Subcutaneous abdominal adipose tissue (tissue), 5 donors: ENCODE data around the gene PGAM5.
"Not testable (repeated sequence)": the region's sequence is repeated elsewhere in the genome, so short reads cannot be mapped to it uniquely, and the experiment has no call there.

Experiments
- H3K27ac ChIP-seq: one replicate; pipeline ENCODE4 v1.7.0; 2013; ENCODE audit warnings: low read depth, mild to moderate bottlenecking, inconsistent platforms, low read length, moderate library complexity
- H3K27me3 ChIP-seq, 5 donors: one replicate each; pipeline ENCODE4 v1.7.0; 2013; ENCODE audit warnings: low read length in 5 of 5, inconsistent platforms in 1 of 5; ENCODE audit not compliant: control insufficient read depth in 5 of 5, insufficient read depth in 4 of 5
- H3K36me3 ChIP-seq, 5 donors: one replicate each; pipeline ENCODE4 v1.7.0; 2013; ENCODE audit warnings: low read length in 5 of 5; ENCODE audit not compliant: control insufficient read depth in 5 of 5, insufficient read depth in 5 of 5
- H3K4me1 ChIP-seq, 5 donors: one replicate each; pipeline ENCODE4 v1.7.0; 2013; ENCODE audit warnings: low read length in 5 of 5, mild to moderate bottlenecking in 3 of 5, moderate library complexity in 1 of 5; ENCODE audit not compliant: control insufficient read depth in 5 of 5, insufficient read depth in 5 of 5
- H3K4me3 ChIP-seq, 5 donors: one replicate each; pipeline ENCODE4 v1.7.0; 2013; ENCODE audit warnings: low read length in 5 of 5, low read depth in 1 of 5
- H3K9ac ChIP-seq, 5 donors: one replicate each; pipeline ENCODE4 v1.7.0; 2013; ENCODE audit warnings: low read length in 5 of 5, mild to moderate bottlenecking in 4 of 5, moderate library complexity in 3 of 5
- H3K9me3 ChIP-seq, 5 donors: one replicate each; pipeline ENCODE4 v1.7.0; 2013; ENCODE audit warnings: low read length in 5 of 5; ENCODE audit not compliant: control insufficient read depth in 5 of 5
- donor health status: healthy.
- donor health status: healthy.
- donor health status: healthy.
- donor health status: healthy.
- donor health status: healthy.

The PGAM5 gene

DNA sequence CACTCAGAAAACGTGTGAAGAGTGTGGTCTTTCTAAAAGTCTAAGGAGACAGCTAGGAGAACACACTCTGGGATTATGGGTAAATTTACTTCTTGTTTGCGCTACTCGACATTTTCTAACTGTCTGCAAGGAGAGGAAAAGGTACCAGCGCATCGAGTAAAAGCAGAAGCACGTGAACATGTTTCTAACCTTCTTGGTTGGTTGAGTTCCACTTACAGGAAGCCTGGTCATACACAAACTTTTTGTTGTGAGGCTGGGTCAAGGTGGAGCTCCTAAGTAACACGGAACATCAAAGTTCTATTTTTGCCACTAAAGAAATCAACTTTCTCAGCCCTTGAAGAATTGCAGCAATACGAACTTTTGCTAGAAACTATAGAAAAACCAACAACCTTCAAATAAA is 31.0 kb downstream of the PGAM5 start:
- H3K9ac ChIP-seq: no peak overlapping the region
- H3K27me3 ChIP-seq: no peaks in the 10 kb centered on the region
- no peaks in the 10 kb centered on the region for H3K9me3 ChIP-seq
- no peaks in the 10 kb centered on the region for H3K4me1 ChIP-seq
- no peak overlapping the region for H3K27ac ChIP-seq
- H3K36me3 ChIP-seq: peaks cover 26 to 92% (median 87%) of the 10 kb centered on the region in 5 donors
- H3K4me3 ChIP-seq: no peak overlapping the region

DNA sequence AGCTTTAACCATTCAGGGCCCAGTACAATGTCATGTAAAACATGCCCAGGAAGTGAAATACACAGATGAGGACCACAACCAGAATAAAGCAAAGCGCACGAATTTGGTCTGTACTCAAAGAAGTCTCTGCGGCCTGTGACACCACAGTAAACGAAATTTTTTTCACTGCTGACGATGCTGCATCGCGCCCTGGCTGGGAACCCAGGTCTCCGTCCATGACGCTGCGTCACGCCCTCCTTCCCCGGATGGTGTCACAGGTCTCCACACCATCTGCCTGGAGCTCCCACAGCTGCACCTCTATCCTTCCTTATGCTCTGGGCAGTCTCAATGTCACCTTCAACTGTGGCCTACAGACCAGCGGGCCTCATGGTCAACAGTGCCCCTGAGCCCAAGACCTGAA is 33.2 kb downstream of the PGAM5 start:
- no peak overlapping the region for H3K9ac ChIP-seq
- H3K4me1 ChIP-seq: no peaks in the 10 kb centered on the region
- H3K27me3 ChIP-seq: no peaks in the 10 kb centered on the region
- no peaks in the 10 kb centered on the region for H3K9me3 ChIP-seq
- no peak overlapping the region for H3K27ac ChIP-seq
- H3K36me3 ChIP-seq: peaks cover 26 to 95% (median 93%) of the 10 kb centered on the region in 5 donors
- no peak overlapping the region for H3K4me3 ChIP-seq

DNA sequence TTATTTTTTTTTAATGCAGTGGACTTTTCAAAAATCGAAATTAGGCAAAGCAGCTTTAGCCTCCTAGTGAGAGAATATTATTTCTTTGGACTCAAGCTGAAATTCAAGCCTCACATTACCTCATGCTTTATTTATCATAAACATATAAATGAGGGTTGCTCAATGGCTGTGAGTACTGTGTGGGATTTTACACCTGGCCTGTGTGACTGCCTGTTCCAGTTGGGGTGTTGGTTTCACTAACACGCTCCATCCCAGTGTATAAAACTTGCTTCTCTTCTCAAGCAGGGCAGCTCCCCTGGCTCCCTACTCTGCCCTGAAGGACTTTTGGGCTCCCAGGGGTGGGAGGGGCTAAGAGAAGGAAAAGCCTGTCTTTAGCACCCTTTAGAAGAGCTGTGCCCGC is 36.0 kb downstream of the PGAM5 start:
- Histone ChIP-seq H3K27me3 (no peaks in the 10 kb centered on the region), H3K4me1 (no peaks in the 10 kb centered on the region), H3K36me3 (peaks cover 18 to 92% (median 88%) of the 10 kb centered on the region in 5 donors), H3K9me3 (no peaks in the 10 kb centered on the region), H3K4me3 (no peak overlapping the region), H3K27ac (no peak overlapping the region), H3K9ac (no peak overlapping the region)

DNA sequence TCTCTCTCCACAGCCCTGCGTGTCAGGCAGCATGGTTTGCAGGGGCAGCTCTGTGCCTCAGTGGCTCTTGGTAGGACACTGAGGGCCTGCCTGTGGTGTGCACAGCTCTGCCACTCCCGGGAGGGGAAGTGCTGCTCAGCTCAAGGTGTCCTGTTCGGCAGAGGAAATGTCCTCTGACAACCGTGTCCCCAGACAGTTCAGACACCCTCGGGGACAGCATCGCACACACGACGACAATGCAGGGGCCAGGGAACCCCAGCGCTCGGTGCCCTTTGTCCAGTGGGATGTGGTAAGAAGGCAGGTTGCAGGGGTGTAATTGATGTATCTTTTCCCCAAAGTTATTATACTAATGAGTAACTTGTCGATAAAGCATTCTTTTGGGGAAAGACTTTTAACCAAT is 36.8 kb downstream of the PGAM5 start:
- peaks cover 11 to 90% (median 84%) of the 10 kb centered on the region in 5 donors for H3K36me3 ChIP-seq
- no peak overlapping the region for H3K4me3 ChIP-seq
- no peak overlapping the region for H3K9ac ChIP-seq
- no peaks in the 10 kb centered on the region for H3K27me3 ChIP-seq
- no peaks in the 10 kb centered on the region for H3K4me1 ChIP-seq
- no peaks in the 10 kb centered on the region for H3K9me3 ChIP-seq
- no peak overlapping the region for H3K27ac ChIP-seq

DNA sequence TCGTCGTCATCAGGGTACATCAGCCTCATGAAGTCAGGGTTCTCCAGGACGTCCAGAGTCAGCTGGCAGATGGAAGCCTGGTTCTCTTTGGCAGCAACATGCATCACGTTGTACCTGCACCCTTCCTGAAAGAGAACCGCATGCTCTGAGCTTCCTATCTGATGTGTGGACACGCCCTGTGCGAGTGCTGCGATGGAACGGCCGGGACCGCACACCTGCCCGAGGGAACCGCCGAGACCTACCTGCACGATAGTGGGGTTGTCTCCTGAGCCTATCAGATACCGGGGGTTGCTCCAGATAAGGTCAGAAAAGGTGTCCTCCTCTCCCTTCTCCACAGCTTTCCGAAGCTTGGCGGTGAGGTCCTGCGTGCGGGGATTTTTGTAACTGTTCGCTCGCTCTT is 37.3 kb downstream of the PGAM5 start:
- Histone ChIP-seq H3K9ac (no peak overlapping the region), H3K4me3 (no peak overlapping the region), H3K27me3 (no peaks in the 10 kb centered on the region), H3K9me3 (no peaks in the 10 kb centered on the region), H3K36me3 (peaks cover 8 to 90% (median 83%) of the 10 kb centered on the region in 5 donors), H3K27ac (no peak overlapping the region), H3K4me1 (no peaks in the 10 kb centered on the region)

DNA sequence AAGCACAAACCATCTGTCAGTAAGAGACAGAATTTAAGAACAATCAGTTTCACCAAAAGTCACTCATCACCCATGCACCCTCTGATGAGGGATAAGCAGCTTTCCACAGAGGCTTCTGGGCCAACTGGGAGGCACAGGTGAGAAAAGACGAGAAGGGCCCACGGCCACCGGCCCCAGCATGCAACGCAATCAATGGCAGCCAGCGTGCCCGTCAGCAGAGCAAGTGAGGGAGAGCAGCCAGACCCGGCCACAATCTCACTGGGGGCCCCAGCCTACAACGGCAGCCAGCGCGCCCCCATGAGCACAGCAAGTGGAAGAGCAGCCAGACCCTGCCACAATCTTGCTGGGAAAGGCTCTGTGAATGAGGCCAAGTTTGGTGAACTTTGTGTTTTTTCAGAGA is 37.7 kb downstream of the PGAM5 start:
- Histone ChIP-seq H3K4me3 (no peak overlapping the region), H3K27me3 (no peaks in the 10 kb centered on the region), H3K9me3 (no peaks in the 10 kb centered on the region), H3K36me3 (peaks cover 6 to 91% (median 81%) of the 10 kb centered on the region in 5 donors), H3K4me1 (no peaks in the 10 kb centered on the region), H3K27ac (no peak overlapping the region), H3K9ac (no peak overlapping the region)

DNA sequence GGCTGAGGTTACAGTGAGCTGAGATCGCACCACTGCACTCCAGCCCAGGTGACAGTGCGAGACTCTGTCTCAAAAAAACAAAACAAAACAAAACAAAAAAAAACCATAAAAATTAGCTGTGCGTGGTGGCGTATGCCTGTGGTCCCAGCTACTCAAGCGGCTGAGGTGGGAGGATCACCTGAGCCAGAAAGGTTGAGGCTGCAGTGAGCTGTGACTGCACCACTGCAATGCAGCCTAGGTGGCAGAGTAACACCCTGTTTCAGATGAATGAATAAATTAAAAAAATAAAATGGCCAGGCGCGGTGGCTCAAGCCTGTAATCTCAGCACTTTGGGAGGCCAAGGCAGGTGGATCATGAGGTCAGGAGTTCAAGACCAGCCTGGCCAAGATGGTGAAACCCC is 43.0 kb downstream of the PGAM5 start:
- peaks cover 3 to 73% (median 47%) of the 10 kb centered on the region in 5 donors for H3K36me3 ChIP-seq

DNA sequence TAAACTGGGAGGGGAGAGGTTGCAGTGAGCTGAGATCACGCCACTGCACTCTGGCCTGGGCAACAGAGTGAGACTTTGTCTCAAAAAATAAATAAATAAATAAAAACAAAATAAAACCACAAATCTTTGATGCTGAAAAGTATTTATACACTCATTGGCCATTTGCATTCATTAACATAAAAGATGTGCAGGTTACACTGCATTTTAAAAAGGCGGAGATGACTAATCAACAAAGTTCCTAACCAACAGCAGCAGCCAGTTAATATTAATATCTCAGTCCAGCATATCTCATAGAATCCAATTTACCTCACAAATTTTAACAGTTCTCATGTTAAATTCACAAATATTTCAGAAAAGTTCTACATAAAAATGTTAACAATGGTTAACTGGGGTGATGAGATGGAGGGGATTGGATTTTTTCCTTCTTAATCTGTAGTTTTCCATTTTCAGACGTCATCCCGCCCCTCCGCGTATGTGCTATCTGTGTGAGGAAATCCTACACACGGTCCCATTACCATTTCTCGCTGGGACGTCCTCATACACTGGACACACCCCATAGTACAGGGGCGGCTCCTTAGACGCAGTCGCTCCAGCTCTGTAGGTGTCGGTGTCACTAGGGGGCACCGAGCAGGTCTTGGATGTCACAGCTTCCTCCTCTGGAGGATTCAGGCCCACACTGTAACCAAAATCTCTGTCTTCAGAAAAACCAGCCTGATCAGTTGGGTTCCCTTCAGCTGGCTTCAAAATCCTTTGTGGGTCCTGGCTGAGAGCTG is 43.7 kb downstream of the PGAM5 start:
- no peak overlapping the region for H3K9ac ChIP-seq
- peaks cover 3 to 69% (median 46%) of the 10 kb centered on the region in 5 donors for H3K36me3 ChIP-seq
- H3K4me3 ChIP-seq: no peak overlapping the region
- H3K4me1 ChIP-seq: no peaks in the 10 kb centered on the region
- no peaks in the 10 kb centered on the region for H3K9me3 ChIP-seq
- H3K27ac ChIP-seq: no peak overlapping the region
- H3K27me3 ChIP-seq: no peaks in the 10 kb centered on the region

More for the DNA sequence above, 43.0 kb downstream of the PGAM5 start:
- H3K27me3 ChIP-seq, H3K27ac ChIP-seq, H3K9ac ChIP-seq, H3K4me1 ChIP-seq, H3K4me3 ChIP-seq, H3K9me3 ChIP-seq: not testable (repeated sequence)

DNA sequence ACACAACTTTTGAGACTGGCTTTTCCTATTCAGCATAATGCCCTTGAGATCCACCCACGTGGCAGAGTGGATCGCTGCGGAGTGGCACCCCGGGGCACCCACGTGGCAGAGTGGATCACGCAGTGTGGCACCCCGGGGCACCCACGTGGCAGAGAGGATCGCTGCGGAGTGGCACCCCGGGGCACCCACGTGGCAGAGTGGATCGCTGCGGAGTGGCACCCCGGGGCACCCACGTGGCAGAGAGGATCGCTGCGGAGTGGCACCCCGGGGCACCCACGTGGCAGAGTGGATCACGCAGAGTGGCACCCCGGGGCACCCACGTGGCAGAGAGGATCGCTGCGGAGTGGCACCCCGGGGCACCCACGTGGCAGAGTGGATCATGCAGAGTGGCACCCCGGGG is 48.2 kb downstream of the PGAM5 start:
- H3K9me3 ChIP-seq, H3K4me3 ChIP-seq, H3K27ac ChIP-seq, H3K9ac ChIP-seq, H3K27me3 ChIP-seq: not testable (repeated sequence)
- Histone ChIP-seq H3K36me3 (peaks cover 0 to 31% (median 11%) of the 10 kb centered on the region in 5 donors), H3K4me1 (peaks cover 5 to 26% (median 22%) of the 10 kb centered on the region in 5 donors)

DNA sequence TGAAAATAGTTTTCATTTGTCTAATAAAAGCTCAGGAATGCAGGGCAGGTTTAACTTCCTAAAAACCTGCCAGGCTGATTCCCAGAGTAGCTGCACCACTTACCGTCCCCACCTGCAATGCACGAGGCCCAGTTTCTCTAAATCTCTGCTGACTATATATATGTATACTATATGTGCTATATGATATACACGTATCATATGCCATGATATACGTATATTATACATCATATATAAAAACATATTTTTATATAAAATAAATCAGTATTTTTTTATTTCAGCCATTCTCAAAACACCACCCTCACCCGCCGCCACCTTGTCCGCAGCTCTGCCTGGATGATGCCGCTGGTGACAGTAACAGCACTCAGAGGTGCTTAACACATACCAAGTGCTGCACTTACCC is 48.7 kb downstream of the PGAM5 start:
- H3K9ac ChIP-seq: no peak overlapping the region
- peaks cover 0 to 28% (median 7%) of the 10 kb centered on the region in 5 donors for H3K36me3 ChIP-seq
- peaks cover 5 to 26% (median 22%) of the 10 kb centered on the region in 5 donors for H3K4me1 ChIP-seq
- H3K27me3 ChIP-seq: no peaks in the 10 kb centered on the region
- no peaks in the 10 kb centered on the region for H3K9me3 ChIP-seq
- H3K4me3 ChIP-seq: no peak overlapping the region
- peak overlapping the region; percentile 88 for H3K27ac ChIP-seq
